ENCODE results near the gene GLRA3.

- TF ChIP-seq CTCF (IDR thresholded peaks at IDR 0.05) (no peak), EZH2phosphoT487 (IDR thresholded peaks at IDR 0.05) (no peak), EZH2 (IDR thresholded peaks at IDR 0.05) (no peak)
Observed at GRCh38 chr4:174808119-174808518, 20.9 kb downstream of the GLRA3 start.

All from neural progenitor cell (in vitro differentiated cells).